Immature natural killer cell (primary cell): ENCODE results near the gene PEPD. TPM values are rescaled to one million over a fixed set of nuclear protein-coding genes. Genes with fewer than 3 reads are reported as not detected.
"Not testable (repeated sequence)": the region's sequence is repeated elsewhere in the genome, so short reads cannot be mapped to it uniquely, and the experiment has no call there.

Source experiments
- DNase-seq, 3 donors: peaks; one replicate each; pipeline ENCODE4 v3.0.0; 2022; ENCODE audit warnings: mixed read lengths in 1 of 3
- H3K27ac Mint-ChIP-seq, 6 donors: one replicate each; pipeline ENCODE4 v1.8.0; 2020; ENCODE audit warnings: mixed read lengths in 6 of 6, mild to moderate bottlenecking in 5 of 6, inconsistent platforms in 4 of 6, moderate library complexity in 3 of 6
- H3K27me3 Mint-ChIP-seq, 3 donors: one replicate each; pipeline ENCODE4 v1.8.0; 2020 to 2021; ENCODE audit warnings: low read depth in 3 of 3, mild to moderate bottlenecking in 3 of 3, mixed read lengths in 3 of 3, moderate library complexity in 3 of 3, inconsistent platforms in 1 of 3
- H3K36me3 Mint-ChIP-seq, 3 donors: one replicate each; pipeline ENCODE4 v1.8.0; 2020; ENCODE audit warnings: mixed read lengths in 3 of 3, inconsistent platforms in 2 of 3, mild to moderate bottlenecking in 2 of 3
- H3K4me1 Mint-ChIP-seq, 2 donors: one replicate each; pipeline ENCODE4 v1.8.0; 2020; ENCODE audit warnings: inconsistent platforms in 2 of 2, mild to moderate bottlenecking in 2 of 2, mixed read lengths in 2 of 2, moderate library complexity in 1 of 2
- H3K4me3 Mint-ChIP-seq, 5 donors: one replicate each; pipeline ENCODE4 v1.8.0; 2020; ENCODE audit warnings: mild to moderate bottlenecking in 5 of 5, mixed read lengths in 5 of 5, inconsistent platforms in 3 of 5, moderate library complexity in 3 of 5
- H3K9me3 Mint-ChIP-seq, 6 donors: one replicate each; pipeline ENCODE4 v1.8.0; 2020; ENCODE audit warnings: mild to moderate bottlenecking in 6 of 6, mixed read lengths in 6 of 6, inconsistent platforms in 4 of 6, moderate library complexity in 3 of 6
- polyA plus RNA-seq, 3 donors: library from polyadenylated mRNA; unstranded; fragments of 300-500 nt; fragmentation: Illumina TruSeq; gene quantifications; one replicate each; pipeline ENCODE4 v1.2.3, GENCODE V29; 2021

The PEPD gene
- polyA plus RNA-seq, 3 donors from 2014 or later: 135 to 181 (median 142) TPM

DNA sequence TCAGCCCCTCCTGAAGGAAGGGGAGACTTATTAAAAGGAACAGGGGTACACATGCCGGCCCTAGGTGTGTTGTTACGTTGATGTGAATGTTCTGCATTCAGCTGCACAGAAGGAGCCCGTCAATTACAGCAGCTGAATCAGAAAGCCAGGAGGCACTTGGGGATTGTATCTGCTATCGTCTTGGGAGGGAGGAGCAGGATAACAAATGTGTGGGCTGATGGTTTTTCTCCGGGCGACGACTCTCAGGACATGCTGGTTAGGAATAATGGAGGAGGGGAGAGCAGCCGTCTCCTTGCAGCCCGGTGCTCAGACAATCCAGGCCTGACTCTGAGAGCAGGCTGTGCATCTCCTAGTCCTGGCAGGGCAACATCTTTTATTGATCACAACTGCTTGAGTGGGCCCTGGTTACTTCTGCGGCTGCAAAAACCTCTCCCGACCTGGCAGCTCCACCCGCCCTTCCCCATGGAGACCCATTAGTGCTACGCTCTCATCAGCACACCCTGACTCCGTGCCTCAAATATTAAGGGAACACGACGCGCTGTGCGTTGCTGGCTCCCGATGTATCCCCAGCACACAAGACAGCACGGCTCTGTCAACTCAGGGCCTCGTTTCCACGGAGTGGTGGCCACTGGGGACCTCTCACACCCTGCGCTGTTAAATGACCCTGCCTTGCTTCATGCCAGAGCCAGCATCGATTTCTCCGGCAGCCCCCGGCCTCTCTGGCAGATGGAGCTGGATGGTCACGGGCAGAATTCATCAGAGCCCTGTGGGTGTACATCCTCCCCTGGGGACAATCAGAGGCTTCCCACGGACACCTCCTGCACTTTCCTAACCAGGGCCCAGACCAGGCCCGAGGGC lies 25.3 kb downstream of the PEPD start:
- Mint-ChIP-seq H3K4me3 (no peak overlapping the region), H3K4me1 (no peaks in the 10 kb centered on the region), H3K36me3 (peaks cover 3 to 13% (median 4%) of the 10 kb centered on the region in 3 donors), H3K9me3 (no peaks in the 10 kb centered on the region), H3K27me3 (peaks cover 0 to 2% (median 0%) of the 10 kb centered on the region in 3 donors), H3K27ac (no peak overlapping the region)
- DNase-seq: no peak

DNA sequence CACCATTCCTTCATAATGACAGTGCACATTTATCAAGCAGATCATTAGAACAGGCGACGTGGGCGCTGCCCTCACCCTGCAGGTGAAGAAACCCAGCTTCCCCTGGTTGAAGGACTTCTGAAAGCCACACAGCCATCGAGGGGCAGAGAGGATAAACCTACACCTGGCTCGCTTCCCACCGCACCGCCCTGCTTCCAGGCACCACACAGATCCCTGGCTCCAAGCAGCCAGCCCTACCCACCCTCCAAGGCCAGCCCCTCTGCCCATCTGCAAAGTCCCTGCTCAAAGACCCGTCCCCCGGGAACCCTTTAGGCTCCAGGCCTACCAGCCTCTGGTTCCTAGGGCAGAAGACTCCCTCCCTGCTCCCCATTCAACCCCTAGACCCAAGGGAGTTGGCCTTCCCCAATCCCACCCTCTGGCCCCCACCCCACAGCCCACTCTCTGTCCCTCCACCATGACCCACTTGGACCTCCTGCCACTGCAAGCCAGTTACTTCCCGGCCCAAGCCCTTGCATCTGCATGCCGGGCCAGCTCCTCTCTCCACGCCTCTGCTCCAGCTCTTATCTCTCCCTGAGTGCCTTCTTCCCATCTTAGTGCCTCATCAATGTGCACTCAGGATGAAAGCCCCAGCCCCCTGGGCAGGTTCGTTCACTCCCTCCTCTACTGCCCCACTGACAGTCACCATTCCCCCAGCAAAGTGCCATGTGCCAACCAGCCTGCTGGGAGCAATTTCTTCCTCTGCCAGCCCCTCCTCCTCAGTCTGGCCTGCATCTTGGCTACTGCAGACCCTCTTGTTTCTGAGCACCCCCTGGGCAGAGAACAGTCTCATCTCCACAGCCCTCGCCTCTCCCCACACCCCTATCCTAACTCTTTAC lies 28.0 kb downstream of the PEPD start:
- DNase-seq: no peak
- Mint-ChIP-seq H3K27ac (no peak overlapping the region), H3K4me3 (no peak overlapping the region), H3K4me1 (no peaks in the 10 kb centered on the region), H3K9me3 (no peaks in the 10 kb centered on the region), H3K36me3 (peaks cover 3 to 4% (median 4%) of the 10 kb centered on the region in 3 donors), H3K27me3 (peaks cover 0 to 2% (median under 1%) of the 10 kb centered on the region in 3 donors)

GRCh38 chr19:33492951-33493350 lies 28.6 kb downstream of the PEPD start:
- H3K4me1 Mint-ChIP-seq: no peaks in the 10 kb centered on the region
- H3K36me3 Mint-ChIP-seq: peaks cover 3 to 4% (median 4%) of the 10 kb centered on the region in 3 donors
- H3K4me3 Mint-ChIP-seq: no peak overlapping the region
- peaks cover 0 to 2% (median 1%) of the 10 kb centered on the region in 3 donors for H3K27me3 Mint-ChIP-seq
- H3K27ac Mint-ChIP-seq: no peak overlapping the region
- no peaks in the 10 kb centered on the region for H3K9me3 Mint-ChIP-seq
- DNase-seq: no peak

- no peak overlapping the region for H3K4me3 Mint-ChIP-seq
- no peaks in the 10 kb centered on the region for H3K4me1 Mint-ChIP-seq
- no peaks in the 10 kb centered on the region for H3K9me3 Mint-ChIP-seq
- H3K36me3 Mint-ChIP-seq: peaks cover 3 to 4% (median 4%) of the 10 kb centered on the region in 3 donors
- H3K27ac Mint-ChIP-seq: no peak overlapping the region
- H3K27me3 Mint-ChIP-seq: peaks cover 0 to 4% (median 2%) of the 10 kb centered on the region in 3 donors
- no peak for DNase-seq
Observed at GRCh38 chr19:33492090-33492489, 29.5 kb downstream of the PEPD start.

- DNase-seq, H3K27me3 Mint-ChIP-seq, H3K4me3 Mint-ChIP-seq, H3K9me3 Mint-ChIP-seq, H3K4me1 Mint-ChIP-seq, H3K36me3 Mint-ChIP-seq, H3K27ac Mint-ChIP-seq: not testable (repeated sequence)
Observed at GRCh38 chr19:33490596-33490995, 31.0 kb downstream of the PEPD start.

GRCh38 chr19:33490041-33490451 lies 31.5 kb downstream of the PEPD start:
- Mint-ChIP-seq H3K4me3 (no peak overlapping the region), H3K27ac (no peak overlapping the region), H3K9me3 (no peaks in the 10 kb centered on the region)

GRCh38 chr19:33488826-33489225 lies 32.8 kb downstream of the PEPD start:
- H3K4me1 Mint-ChIP-seq: no peaks in the 10 kb centered on the region
- no peak overlapping the region for H3K27ac Mint-ChIP-seq
- H3K27me3 Mint-ChIP-seq: peaks cover 0 to 4% (median 0%) of the 10 kb centered on the region in 3 donors
- DNase-seq: no peak
- no peaks in the 10 kb centered on the region for H3K9me3 Mint-ChIP-seq
- peaks cover 9 to 11% (median 11%) of the 10 kb centered on the region in 3 donors for H3K36me3 Mint-ChIP-seq
- no peak overlapping the region for H3K4me3 Mint-ChIP-seq

More at GRCh38 chr19:33490041-33490451, 31.5 kb downstream of the PEPD start:
- peaks cover 0 to 4% (median 0%) of the 10 kb centered on the region in 3 donors for H3K27me3 Mint-ChIP-seq
- no peaks in the 10 kb centered on the region for H3K4me1 Mint-ChIP-seq
- DNase-seq: no peak
- H3K36me3 Mint-ChIP-seq: peaks cover 6 to 10% (median 8%) of the 10 kb centered on the region in 3 donors

DNA sequence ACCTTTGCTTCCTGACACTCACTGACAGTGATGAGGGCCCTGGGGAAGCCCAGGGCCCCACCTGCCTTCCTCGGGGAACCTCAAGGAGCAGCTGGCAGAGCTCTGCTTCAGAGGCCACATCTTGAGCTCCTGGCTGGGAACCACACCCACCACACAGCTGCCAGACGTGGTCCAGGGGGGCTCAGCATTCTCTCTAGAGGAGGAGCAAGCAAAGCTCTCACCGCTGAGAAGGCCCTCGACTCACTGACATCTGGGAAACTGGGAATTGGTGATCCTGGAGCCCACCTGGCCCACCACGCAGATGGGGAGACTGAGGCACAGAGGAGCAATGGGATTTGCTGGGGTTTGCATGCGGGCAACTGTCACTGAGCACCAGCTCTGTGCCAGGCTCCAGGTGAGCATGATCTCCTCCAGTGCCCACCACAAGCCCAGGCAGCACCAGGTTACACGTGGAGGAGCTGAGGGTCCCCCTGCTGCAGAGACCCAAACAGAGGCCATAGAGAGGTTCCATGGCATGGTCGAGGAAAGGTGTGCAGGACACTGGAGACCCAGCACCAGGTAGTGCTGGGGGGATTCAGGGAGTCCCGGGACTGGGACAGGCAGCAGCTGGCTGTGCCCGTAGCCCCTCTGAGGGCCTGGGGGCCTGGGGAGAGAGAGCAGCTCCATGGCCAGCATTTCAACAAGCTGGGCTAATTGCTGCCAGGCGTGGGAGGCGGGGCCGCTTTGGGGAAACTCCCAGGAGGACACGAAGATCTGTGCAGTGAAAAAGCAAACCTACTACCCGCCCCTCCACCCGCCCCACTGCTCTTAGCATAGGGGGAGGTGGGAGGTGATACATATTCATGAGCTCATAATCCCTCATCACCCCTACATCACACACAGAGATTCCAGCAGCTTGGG lies 33.4 kb downstream of the PEPD start:
- H3K27ac Mint-ChIP-seq: no peak overlapping the region
- no peak overlapping the region for H3K4me3 Mint-ChIP-seq

GRCh38 chr19:33486936-33487811 lies 34.4 kb downstream of the PEPD start:
- Mint-ChIP-seq H3K27me3 (peaks cover 0 to 4% (median 0%) of the 10 kb centered on the region in 3 donors), H3K4me1 (no peaks in the 10 kb centered on the region), H3K9me3 (peaks cover 0 to 4% (median 0%) of the 10 kb centered on the region in 6 donors), H3K36me3 (peaks cover 21 to 27% (median 22%) of the 10 kb centered on the region in 3 donors), H3K27ac (no peak overlapping the region), H3K4me3 (no peak overlapping the region)
- DNase-seq: no peak

More for the DNA sequence above, 33.4 kb downstream of the PEPD start:
- peaks cover 0 to 4% (median 0%) of the 10 kb centered on the region in 3 donors for H3K27me3 Mint-ChIP-seq
- H3K4me1 Mint-ChIP-seq: no peaks in the 10 kb centered on the region
- H3K36me3 Mint-ChIP-seq: peaks cover 11 to 18% (median 13%) of the 10 kb centered on the region in 3 donors
- no peak for DNase-seq
- no peaks in the 10 kb centered on the region for H3K9me3 Mint-ChIP-seq

DNA sequence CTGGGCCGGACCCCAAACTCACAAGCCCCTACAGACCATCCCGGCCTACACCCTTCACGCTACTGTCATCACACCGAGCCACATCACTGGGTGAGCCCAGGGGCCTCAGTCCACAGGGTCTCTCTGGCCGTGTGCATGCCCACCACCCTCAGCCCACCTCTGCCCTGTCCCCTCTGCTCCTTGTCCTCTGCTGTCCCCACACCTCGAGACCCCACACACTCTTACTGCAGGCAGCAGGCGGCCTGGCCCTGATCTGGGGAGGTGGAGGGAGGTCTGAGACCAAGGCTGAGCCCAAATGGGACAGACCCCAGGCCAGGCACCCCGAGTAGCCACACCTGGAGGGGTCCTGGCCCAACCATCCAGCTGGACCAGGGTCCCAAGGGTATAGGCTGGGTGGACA lies 35.2 kb downstream of the PEPD start:
- no peak for DNase-seq
- no peak overlapping the region for H3K4me3 Mint-ChIP-seq
- peaks cover 0 to 4% (median 0%) of the 10 kb centered on the region in 3 donors for H3K27me3 Mint-ChIP-seq
- H3K9me3 Mint-ChIP-seq: peaks cover 0 to 4% (median 0%) of the 10 kb centered on the region in 6 donors
- no peak overlapping the region for H3K27ac Mint-ChIP-seq
- no peaks in the 10 kb centered on the region for H3K4me1 Mint-ChIP-seq
- peaks cover 22 to 31% (median 23%) of the 10 kb centered on the region in 3 donors for H3K36me3 Mint-ChIP-seq

GRCh38 chr19:33484226-33484774 lies 37.3 kb downstream of the PEPD start:
- DNase-seq: no peak
- H3K4me1 Mint-ChIP-seq: no peaks in the 10 kb centered on the region
- H3K9me3 Mint-ChIP-seq: peaks cover 0 to 4% (median 0%) of the 10 kb centered on the region in 6 donors
- H3K27me3 Mint-ChIP-seq: peaks cover 0 to 4% (median 2%) of the 10 kb centered on the region in 3 donors
- no peak overlapping the region for H3K27ac Mint-ChIP-seq
- H3K36me3 Mint-ChIP-seq: peaks cover 26 to 46% (median 38%) of the 10 kb centered on the region in 3 donors
- no peak overlapping the region for H3K4me3 Mint-ChIP-seq

GRCh38 chr19:33482476-33482875 lies 39.1 kb downstream of the PEPD start:
- Mint-ChIP-seq H3K27me3 (peaks cover 0 to 2% (median under 1%) of the 10 kb centered on the region in 3 donors), H3K4me3 (no peak overlapping the region), H3K27ac (no peak overlapping the region), H3K9me3 (peaks cover 0 to 4% (median 0%) of the 10 kb centered on the region in 6 donors), H3K36me3 (peaks cover 40 to 60% (median 55%) of the 10 kb centered on the region in 3 donors), H3K4me1 (no peaks in the 10 kb centered on the region)
- no peak for DNase-seq
